BE2C (cell line): Measurements from ENCODE around the gene COPS3.
"Not testable (repeated sequence)": the region's sequence is repeated elsewhere in the genome, so short reads cannot be mapped to it uniquely, and the experiment has no call there.

Source experiments
- DNase-seq: peaks from one replicate; pipeline ENCODE4 v3.0.0-alpha.2; 2020
- H3K27me3 ChIP-seq: fragments of 250-450 bp; sonication (Bioruptor Pico); 2 replicates; pipeline ENCODE4 v1.5.1; 2020; ENCODE audit warnings: mild to moderate bottlenecking
- H3K36me3 ChIP-seq: fragments of 250-450 bp; sonication (Bioruptor Pico); 2 replicates; pipeline ENCODE4 v1.5.1; 2020; ENCODE audit warnings: mild to moderate bottlenecking
- H3K4me1 ChIP-seq: fragments of 250-450 bp; sonication (Bioruptor Pico); 2 replicates; pipeline ENCODE4 v1.5.1; 2020
- H3K4me3 ChIP-seq: 2 replicates; pipeline ENCODE4 v1.5.1; 2011; ENCODE audit warnings: low read depth, low read length
- H3K9me3 ChIP-seq: fragments of 250-450 bp; sonication (Bioruptor Pico); 2 replicates; pipeline ENCODE4 v1.5.1; 2020
- CTCF ChIP-seq: IDR thresholded peaks from 2 replicates; pipeline ENCODE4 v1.5.1; 2012; ENCODE audit warnings: mild to moderate bottlenecking, low read depth, low read length

The COPS3 gene

DNA sequence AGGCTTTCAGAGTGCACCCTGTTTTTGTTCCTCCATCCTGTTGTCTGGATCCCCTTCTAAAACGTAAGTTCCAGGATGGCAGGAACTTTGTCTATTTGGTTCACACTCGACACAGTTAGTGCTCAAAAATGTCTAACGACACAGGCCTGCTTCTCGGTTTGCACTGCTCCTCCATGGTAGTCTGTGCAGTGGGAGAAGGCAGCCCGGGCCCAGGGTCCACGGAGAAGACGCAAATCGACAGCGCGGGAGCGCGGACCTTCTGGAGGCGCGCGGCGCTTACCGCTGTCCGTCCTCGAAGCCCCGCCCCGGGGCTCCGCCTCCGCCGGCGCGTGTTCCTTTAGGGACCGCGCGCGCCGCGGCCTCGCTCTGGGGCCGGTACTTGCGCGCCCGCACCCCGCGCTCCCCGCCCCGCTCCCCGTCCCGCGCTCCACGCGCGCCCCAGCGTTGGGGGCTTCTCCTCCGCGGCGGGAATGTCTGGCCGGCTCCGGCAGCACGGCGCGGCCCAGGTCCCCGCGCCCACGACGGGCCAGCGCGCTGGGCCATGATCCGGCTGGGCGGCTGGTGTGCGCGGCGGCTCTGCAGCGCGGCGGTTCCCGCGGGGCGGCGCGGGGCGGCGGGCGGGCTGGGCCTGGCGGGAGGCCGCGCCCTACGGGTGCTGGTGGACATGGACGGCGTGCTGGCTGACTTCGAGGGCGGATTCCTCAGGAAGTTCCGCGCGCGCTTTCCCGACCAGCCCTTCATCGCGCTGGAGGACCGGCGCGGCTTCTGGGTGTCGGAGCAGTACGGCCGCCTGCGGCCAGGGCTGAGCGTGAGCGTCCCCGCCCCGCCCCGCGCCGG is 22.2 kb upstream of the COPS3 start, which contains the start of gene NT5M:
Gene NT5M, plus strand, starts transcription at position 364 of the 837 bp plus-strand sequence. Its CDS starts 178 bp downstream, at position 542.
- Histone ChIP-seq H3K9me3 (no peaks in the 10 kb centered on the region), H3K4me1 (no peaks in the 10 kb centered on the region), H3K4me3 (peak within 1 kb of the TSS; percentile 55), H3K36me3 (no peaks in the 10 kb centered on the region), H3K27me3 (no peaks in the 10 kb centered on the region)
- DNase-seq = peak; percentile 78
- no peak for TF ChIP-seq CTCF

DNA sequence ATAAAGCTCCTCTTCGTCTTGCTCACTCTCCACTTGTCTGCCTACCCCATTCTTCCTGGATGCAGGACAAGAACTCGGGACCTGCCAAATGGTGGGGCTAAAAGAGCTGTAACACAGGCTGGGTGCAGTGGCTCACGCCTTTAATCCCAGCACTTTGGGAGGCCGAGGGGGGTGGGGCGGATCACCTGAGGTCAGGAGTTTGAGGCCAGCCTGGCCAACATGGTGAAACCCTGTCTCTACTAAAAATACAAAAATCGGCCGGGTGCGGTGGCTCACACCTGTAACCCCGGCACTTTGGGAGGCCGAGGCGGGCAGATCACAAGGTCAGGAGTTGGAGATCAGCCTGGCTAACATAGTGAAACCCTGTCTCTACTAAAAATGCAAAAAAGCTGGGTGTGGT is 20.6 kb upstream of the COPS3 start:
- not testable (repeated sequence) for H3K4me1 ChIP-seq, H3K27me3 ChIP-seq, H3K36me3 ChIP-seq, H3K9me3 ChIP-seq, H3K4me3 ChIP-seq, DNase-seq

DNA sequence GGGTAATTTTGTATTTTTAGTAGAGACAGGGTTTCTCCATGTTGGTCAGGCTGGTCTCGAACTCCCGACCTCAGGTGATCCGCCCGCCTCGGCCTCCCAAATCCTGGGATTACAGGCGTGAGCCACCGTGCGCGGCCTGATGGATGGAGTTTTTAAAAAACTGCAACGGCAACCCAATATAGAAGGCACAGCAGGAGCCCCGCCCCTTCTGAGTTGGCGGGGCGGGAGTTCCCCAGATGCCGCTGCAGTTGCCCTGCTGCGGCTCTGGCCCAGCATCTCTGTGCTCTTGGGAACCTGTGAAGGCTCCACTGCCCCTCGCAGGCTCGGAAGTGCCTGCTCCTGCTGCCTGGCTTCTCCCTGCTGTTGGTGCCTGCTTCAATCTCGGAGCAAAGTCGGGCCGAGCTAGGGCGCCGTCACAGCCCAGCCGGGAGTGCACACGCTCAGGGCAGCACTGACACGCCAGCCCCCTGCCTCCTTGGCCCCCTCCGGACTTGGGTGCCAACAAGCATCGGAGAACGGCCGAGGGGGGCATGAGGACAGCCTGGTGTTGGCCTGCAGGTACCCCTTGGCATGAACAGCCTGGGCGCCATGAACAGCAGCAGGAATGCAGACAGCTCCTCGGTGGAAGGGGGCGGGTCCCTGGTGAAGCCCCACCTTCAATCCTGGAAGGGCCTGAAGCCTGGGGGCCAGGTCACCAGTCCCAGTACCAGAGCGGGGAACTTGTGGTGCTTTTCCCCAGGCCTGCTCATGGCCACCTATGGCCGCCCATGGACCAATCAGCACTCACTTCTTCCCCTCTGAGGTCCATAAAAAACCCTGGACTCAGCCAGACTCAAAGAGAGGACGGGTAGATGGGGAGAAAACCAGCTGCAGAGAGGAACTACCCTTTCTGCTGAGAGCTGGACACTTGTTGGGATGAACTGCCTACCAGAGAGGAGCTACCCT is 19.9 kb upstream of the COPS3 start:
- no peaks in the 10 kb centered on the region for H3K9me3 ChIP-seq
- H3K4me1 ChIP-seq = no peaks in the 10 kb centered on the region
- no peak overlapping the region for H3K4me3 ChIP-seq
- no peak for TF ChIP-seq CTCF
- DNase-seq = no peak
- no peaks in the 10 kb centered on the region for H3K36me3 ChIP-seq
- H3K27me3 ChIP-seq = no peaks in the 10 kb centered on the region

GRCh38 chr17:17298108-17298507 is 17.1 kb upstream of the COPS3 start:
- no peak for TF ChIP-seq CTCF
- DNase-seq = no peak
- Histone ChIP-seq H3K27me3 (no peaks in the 10 kb centered on the region), H3K4me3 (no peak overlapping the region), H3K4me1 (no peaks in the 10 kb centered on the region), H3K36me3 (no peaks in the 10 kb centered on the region), H3K9me3 (no peaks in the 10 kb centered on the region)

DNA sequence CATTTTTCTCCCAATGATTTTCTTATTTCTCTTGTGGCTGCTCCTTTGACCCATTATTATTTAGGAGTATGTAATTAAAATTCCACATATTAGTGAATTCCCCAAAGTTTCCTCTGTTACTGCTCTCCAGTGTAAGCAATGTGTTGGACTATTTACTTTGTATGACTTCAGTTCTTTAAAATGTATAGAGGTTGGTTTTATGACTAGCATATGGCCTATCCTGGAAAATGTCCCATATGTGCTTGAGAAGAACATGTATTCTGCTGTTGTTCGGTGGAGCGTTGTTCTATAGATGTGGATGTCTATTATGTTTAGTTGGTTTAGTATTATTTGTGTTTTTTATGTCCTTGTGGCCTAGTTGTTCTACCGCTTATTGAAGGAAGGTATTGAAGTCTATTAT is 16.2 kb upstream of the COPS3 start:
- Histone ChIP-seq H3K27me3 (no peaks in the 10 kb centered on the region), H3K4me1 (no peaks in the 10 kb centered on the region), H3K36me3 (no peaks in the 10 kb centered on the region), H3K9me3 (no peaks in the 10 kb centered on the region), H3K4me3 (no peak overlapping the region)
- no peak for TF ChIP-seq CTCF
- DNase-seq = no peak

DNA sequence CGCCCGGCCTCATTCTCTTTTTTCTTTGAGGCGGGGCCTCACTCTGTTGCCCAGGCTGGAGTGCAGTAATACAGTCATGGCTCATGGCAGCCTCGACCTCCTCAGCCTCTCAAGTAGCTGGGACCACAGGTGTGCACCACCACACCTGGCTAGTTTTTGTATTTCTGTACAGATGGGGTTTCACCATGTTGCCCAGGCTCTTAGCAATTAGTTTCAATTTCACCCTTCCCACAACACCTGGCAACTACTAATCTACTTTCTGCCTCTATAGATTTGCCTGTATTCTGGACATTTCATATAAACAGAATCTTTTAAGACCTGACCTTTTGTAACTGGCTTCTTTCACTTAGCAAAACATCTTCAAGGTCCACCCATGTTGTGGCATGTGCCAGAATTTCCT is 14.1 kb upstream of the COPS3 start:
- no peak for TF ChIP-seq CTCF
- no peak for DNase-seq

More for the DNA sequence above, 14.1 kb upstream of the COPS3 start:
- Histone ChIP-seq H3K27me3 (no peaks in the 10 kb centered on the region), H3K4me3 (no peak overlapping the region), H3K36me3 (no peaks in the 10 kb centered on the region), H3K4me1 (no peaks in the 10 kb centered on the region), H3K9me3 (no peaks in the 10 kb centered on the region)
